Activated CD4-positive, CD25-positive, alpha-beta regulatory T cell treated with anti-CD3 and anti-CD28 coated beads, Interleukin-2, amount 50 U/mL, for 24 hours (primary cell): ENCODE results near the gene NOD2.

Experiments used
- ATAC-seq, 2 donors: fragments of 150-1000 bp; cut with Tn5 transposase; one replicate each; pipeline ENCODE4 v1.10.0; 2021; ENCODE audit warnings: mild to moderate bottlenecking in 1 of 2, moderate library complexity in 1 of 2

Gene NOD2

GRCh38 chr16:50695017-50696000, 1.9 kb downstream of the NOD2 start:
- ATAC-seq = no peak

GRCh38 chr16:50696126-50696525, 2.7 kb downstream of the NOD2 start:
- ATAC-seq = no peak

- peak in 1 of 2 donors; percentile 19 for ATAC-seq
Measured at GRCh38 chr16:50696575-50697420, 3.4 kb downstream of the NOD2 start.

GRCh38 chr16:50697421-50697715, 4.0 kb downstream of the NOD2 start:
- ATAC-seq = no peak

GRCh38 chr16:50697881-50698767, 4.7 kb downstream of the NOD2 start:
- peak; percentile 34 to 54 for ATAC-seq

GRCh38 chr16:50699326-50700159, 6.1 kb downstream of the NOD2 start:
- peak; percentile 88 for ATAC-seq

GRCh38 chr16:50702725-50703124, 9.3 kb downstream of the NOD2 start:
- peak in 1 of 2 donors; percentile 33 for ATAC-seq

GRCh38 chr16:50704245-50704644, 10.8 kb downstream of the NOD2 start:
- ATAC-seq = no peak

- no peak for ATAC-seq
Measured at GRCh38 chr16:50705436-50706110, 12.2 kb downstream of the NOD2 start.

GRCh38 chr16:50706250-50706649, 12.8 kb downstream of the NOD2 start:
- ATAC-seq = no peak

GRCh38 chr16:50708373-50709060, 15.1 kb downstream of the NOD2 start:
- peak; percentile 60 to 66 for ATAC-seq

- ATAC-seq = peak; percentile 20 to 48
Measured at GRCh38 chr16:50709061-50709684, 15.8 kb downstream of the NOD2 start.

GRCh38 chr16:50709980-50710379, 16.6 kb downstream of the NOD2 start:
- no peak for ATAC-seq

- no peak for ATAC-seq
Measured at GRCh38 chr16:50711040-50711439, 17.6 kb downstream of the NOD2 start.

- ATAC-seq = no peak
Measured at GRCh38 chr16:50711862-50712559, 18.6 kb downstream of the NOD2 start.

GRCh38 chr16:50712560-50712898, 19.1 kb downstream of the NOD2 start:
- no peak for ATAC-seq

- ATAC-seq = no peak
Measured at GRCh38 chr16:50712956-50713355, 19.6 kb downstream of the NOD2 start.

- no peak for ATAC-seq
Measured at GRCh38 chr16:50717091-50717490, 23.7 kb downstream of the NOD2 start.

GRCh38 chr16:50717494-50717893, 24.1 kb downstream of the NOD2 start:
- ATAC-seq = no peak
